ENCODE results near the gene VASH2.
A peak's percentile ranks its signal among the peaks of the same experiment; 100 is the strongest.
"Not testable (repeated sequence)": the region's sequence is repeated elsewhere in the genome, so short reads cannot be mapped to it uniquely, and the experiment has no call there.

VASH2 gene

DNA sequence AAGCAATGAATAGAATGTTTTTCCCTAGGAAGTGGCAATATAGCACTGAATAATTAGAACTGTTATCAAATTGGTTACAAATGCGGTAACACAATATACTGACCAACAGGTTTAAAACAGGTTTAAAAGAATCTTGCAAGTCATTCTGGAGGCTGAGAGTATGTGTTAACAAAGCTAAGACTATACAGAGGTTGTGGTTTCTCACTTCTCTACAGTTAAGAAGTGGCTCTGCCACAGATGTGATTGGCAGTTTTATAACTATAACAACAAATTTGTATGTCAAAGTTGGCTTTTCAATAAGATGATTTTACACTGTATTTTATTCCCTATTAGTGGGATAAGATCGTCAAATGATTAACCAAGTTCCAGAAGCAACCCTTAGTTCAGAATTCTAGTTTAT is 58.2 kb downstream of the VASH2 start:
- WGBS, 2 experiments (ENCODE audit: insufficient coverage in 2 of 2), result 100% methylated on average over 1 of the region's 2 CpGs; no CpG with 5 or more reads in 1 of the 2 experiments
- H3K9me3 ChIP-seq (ENCODE audit: control insufficient read depth, low read length), result no peaks in the 10 kb centered on the region
- H3K4me1 ChIP-seq (ENCODE audit: control insufficient read depth, insufficient read depth, low read length, poor library complexity, severe bottlenecking), result no peaks in the 10 kb centered on the region
- H3K27ac ChIP-seq (ENCODE audit: low read depth, low read length, severe bottlenecking), result no peak overlapping the region
- H3K4me3 ChIP-seq (ENCODE audit: extremely low read depth, insufficient read depth, low read length, poor library complexity, severe bottlenecking), result no peak overlapping the region
- H3K36me3 ChIP-seq (ENCODE audit: control insufficient read depth, insufficient read depth, low read length), result peaks cover 60% of the 10 kb centered on the region

DNA sequence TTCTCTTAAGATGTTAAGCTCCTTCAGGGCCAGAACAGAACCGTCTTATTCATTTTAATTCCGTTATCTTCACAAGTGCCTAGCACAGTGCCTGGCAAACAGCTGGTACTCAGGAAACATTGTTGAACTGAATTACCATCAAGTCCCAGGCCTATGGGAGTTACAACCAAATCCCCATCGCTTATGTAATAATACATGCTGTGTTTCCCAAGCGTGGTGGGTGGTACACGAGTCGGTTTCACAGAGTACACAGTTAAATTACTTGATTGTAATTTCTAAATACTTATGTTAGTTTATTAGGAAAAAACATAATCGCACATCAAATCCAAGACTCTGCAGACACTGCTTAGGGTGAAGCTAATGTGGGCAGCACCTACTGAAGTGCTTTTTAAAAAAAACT is 64.3 kb downstream of the VASH2 start:
- peak overlapping the region; percentile 78 for H3K27ac ChIP-seq (ENCODE audit: low read depth, low read length, severe bottlenecking)
- peak overlapping the region; percentile 66 for H3K4me3 ChIP-seq (ENCODE audit: extremely low read depth, insufficient read depth, low read length, poor library complexity, severe bottlenecking)
- H3K4me1 ChIP-seq (ENCODE audit: control insufficient read depth, insufficient read depth, low read length, poor library complexity, severe bottlenecking), result no peaks in the 10 kb centered on the region
- H3K9me3 ChIP-seq (ENCODE audit: control insufficient read depth, low read length), result no peaks in the 10 kb centered on the region
- WGBS, 2 experiments (ENCODE audit: insufficient coverage in 2 of 2), result 76 to 79% methylated on average over 2 of the region's 7 CpGs
- H3K36me3 ChIP-seq (ENCODE audit: control insufficient read depth, insufficient read depth, low read length), result peaks cover 22% of the 10 kb centered on the region

DNA sequence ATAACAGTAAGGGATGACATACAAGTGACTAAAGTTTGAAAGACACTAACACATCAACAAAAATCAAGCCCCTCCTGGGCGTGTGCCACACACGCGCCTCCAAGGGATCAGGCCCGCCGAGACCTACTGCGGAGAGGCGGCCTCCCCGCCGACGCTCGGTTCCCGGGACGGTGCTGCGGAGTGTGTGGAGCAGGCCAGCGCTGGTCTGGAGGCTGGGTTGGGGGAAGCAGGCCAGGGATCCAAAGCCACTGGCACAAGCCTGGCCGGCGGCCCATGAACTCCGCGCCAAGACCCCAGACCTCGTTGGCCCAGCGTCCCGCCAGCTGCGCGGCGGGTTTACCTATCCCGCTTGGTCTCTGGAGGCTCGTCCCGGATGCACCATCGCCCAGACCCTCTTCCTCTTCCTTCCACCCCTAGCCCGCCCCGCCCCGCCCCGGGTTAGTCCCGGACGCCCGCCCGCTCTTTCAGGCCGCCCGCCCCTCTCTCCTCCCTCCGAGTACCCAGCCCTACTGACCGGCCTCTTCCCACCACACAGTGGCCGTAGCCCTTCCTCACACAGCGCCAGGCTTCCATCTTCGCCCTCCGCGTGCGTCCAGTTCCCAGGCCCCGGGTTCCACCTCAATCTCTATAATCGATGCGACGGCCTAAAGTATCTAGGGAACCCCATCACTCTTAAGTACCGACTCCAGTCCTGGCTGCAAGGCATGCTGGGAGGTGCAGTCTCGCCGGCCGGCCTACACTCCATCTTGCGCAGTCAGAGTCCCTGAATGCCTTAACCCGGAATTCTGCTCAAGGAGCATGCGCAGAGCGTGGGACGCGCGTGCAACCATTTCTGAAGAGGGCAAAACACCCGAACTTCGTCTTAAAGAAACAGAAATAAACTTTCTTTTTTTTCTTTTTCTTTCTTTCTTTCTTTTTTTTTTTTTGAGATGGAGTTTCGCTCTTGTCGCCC is 65.0 kb downstream of the VASH2 start, which contains the start of gene ANGEL2:
ANGEL2 (minus strand) TSS at position 769 of the 952 bp plus-strand sequence; CDS start at position 573, 196 bp downstream.
- Histone ChIP-seq H3K4me3 (ENCODE audit: extremely low read depth, insufficient read depth, low read length, poor library complexity, severe bottlenecking) (peak within 1 kb of the TSS; percentile 66), H3K4me1 (ENCODE audit: control insufficient read depth, insufficient read depth, low read length, poor library complexity, severe bottlenecking) (no peaks in the 10 kb centered on the region), H3K36me3 (ENCODE audit: control insufficient read depth, insufficient read depth, low read length) (peaks cover 22% of the 10 kb centered on the region), H3K27ac (ENCODE audit: low read depth, low read length, severe bottlenecking) (peak within 1 kb of the TSS; percentile 78), H3K9me3 (ENCODE audit: control insufficient read depth, low read length) (no peaks in the 10 kb centered on the region)
- 0 to 1% methylated on average over 38 to 44 of the region's 66 CpGs for WGBS, 2 experiments (ENCODE audit: insufficient coverage in 2 of 2)

DNA sequence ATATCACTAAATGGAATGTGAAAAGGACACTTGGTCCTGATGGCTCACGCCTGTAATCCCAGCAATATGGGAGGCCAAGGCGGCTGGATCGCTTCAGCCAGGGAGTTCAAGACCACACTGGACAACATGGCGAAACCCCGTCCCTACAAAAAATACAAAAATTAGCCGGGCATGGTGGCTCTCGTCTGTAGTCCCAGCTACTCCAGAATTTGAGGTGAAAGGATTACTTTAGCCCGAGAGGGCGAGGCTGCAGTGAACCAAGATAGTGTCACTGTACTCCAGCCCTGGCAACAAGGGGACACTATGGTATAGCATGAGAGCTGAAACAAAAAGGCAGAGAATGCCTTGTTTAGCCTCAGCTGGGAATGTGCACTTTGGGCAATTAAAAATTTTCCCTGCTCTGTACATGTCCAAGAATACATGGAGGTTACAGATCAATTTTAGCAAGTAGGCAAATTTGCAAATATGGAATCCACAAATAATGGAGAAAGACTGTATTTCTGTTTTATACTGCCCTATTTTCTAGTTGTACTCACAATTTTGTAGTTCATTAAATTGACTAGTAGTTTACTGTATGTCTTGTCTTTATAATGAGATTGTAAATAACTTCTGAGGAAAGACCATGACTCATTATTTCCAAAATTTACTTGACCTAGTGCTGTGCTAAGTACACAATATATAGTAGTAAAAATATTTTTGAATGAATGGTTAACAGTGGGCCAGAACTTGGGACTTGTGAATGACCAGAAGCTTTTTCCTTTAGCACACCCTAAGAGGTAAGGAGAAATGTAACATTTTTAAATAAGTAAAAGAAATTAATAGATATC is 67.3 kb downstream of the VASH2 start:
- Histone ChIP-seq H3K9me3 (ENCODE audit: control insufficient read depth, low read length) (no peaks in the 10 kb centered on the region), H3K36me3 (ENCODE audit: control insufficient read depth, insufficient read depth, low read length) (peaks cover 7% of the 10 kb centered on the region), H3K4me3 (ENCODE audit: extremely low read depth, insufficient read depth, low read length, poor library complexity, severe bottlenecking) (no peak overlapping the region), H3K27ac (ENCODE audit: low read depth, low read length, severe bottlenecking) (no peak overlapping the region), H3K4me1 (ENCODE audit: control insufficient read depth, insufficient read depth, low read length, poor library complexity, severe bottlenecking) (no peaks in the 10 kb centered on the region)
- 86 to 98% methylated on average over 9 of the region's 9 CpGs for WGBS, 2 experiments (ENCODE audit: insufficient coverage in 2 of 2)

DNA sequence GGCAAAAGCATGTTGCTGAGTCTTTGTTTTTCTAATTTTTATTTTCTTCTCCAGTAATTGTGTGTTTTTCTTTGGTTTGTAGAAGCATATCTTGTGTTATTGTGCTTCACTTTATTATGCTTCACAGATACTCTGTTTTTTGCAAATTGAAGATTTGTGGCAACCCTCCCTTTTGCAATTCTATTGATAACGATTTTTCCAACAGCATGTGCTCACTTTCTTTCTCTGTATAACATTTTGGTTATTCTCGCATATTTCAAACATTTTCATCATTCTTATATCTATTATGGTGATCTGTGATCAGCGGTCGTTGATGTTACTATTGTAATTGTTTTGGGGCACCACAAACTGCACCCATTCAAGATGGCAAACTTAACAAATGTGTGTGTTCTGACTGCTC is 69.1 kb downstream of the VASH2 start:
- WGBS, 2 experiments (ENCODE audit: insufficient coverage in 2 of 2), result 67% methylated on average over 1 of the region's 4 CpGs; no CpG with 5 or more reads in 1 of the 2 experiments
- H3K9me3 ChIP-seq (ENCODE audit: control insufficient read depth, low read length), result no peaks in the 10 kb centered on the region
- H3K36me3 ChIP-seq (ENCODE audit: control insufficient read depth, insufficient read depth, low read length), result no peaks in the 10 kb centered on the region
- H3K4me3 ChIP-seq (ENCODE audit: extremely low read depth, insufficient read depth, low read length, poor library complexity, severe bottlenecking), result no peak overlapping the region
- H3K27ac ChIP-seq (ENCODE audit: low read depth, low read length, severe bottlenecking), result no peak overlapping the region
- no peaks in the 10 kb centered on the region for H3K4me1 ChIP-seq (ENCODE audit: control insufficient read depth, insufficient read depth, low read length, poor library complexity, severe bottlenecking)

DNA sequence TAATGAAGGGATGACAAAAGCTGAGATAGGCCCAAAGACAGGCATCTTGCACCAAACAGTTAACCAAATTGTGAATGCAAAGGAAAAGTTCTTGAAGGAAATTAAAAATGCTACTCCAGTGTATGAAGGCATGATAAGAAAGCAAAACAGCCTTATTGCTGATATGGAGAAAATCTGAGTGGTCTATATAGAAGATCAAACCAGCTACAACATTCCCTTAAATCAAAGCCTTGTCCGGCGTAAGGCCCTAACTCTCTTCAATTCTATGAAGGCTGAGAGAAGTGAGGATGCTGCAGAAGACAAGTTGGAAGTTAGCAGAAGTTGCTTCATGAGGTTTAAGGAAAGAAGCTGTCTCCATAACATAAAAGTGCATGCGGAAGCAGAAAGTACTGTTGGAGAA is 69.7 kb downstream of the VASH2 start:
- Histone ChIP-seq H3K27ac (ENCODE audit: low read depth, low read length, severe bottlenecking) (no peak overlapping the region), H3K4me3 (ENCODE audit: extremely low read depth, insufficient read depth, low read length, poor library complexity, severe bottlenecking) (no peak overlapping the region), H3K4me1 (ENCODE audit: control insufficient read depth, insufficient read depth, low read length, poor library complexity, severe bottlenecking) (no peaks in the 10 kb centered on the region), H3K36me3 (ENCODE audit: control insufficient read depth, insufficient read depth, low read length) (no peaks in the 10 kb centered on the region), H3K9me3 (ENCODE audit: control insufficient read depth, low read length) (no peaks in the 10 kb centered on the region)
- 100% methylated on average over 3 of the region's 3 CpGs; no CpG with 5 or more reads in 1 of the 2 experiments for WGBS, 2 experiments (ENCODE audit: insufficient coverage in 2 of 2)

DNA sequence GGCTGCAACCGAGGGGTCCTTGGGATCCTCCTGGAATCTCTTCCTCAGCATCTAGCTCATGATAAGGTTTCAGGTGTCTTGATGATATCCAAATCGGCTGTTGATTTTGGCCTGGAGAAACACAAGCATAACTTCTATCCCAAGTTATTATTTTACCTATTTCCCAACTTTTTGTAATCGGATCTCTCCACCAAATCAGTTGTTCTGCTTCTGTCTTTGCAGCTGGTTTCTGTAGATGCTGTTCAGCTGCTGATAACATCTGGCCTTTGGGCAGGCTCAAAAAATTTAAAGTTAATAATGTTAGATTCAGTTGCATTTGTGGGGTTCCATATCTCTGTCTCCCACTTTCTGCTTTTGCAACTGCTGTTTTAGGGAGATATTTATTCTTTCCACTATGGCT is 76.7 kb downstream of the VASH2 start:
- H3K27ac ChIP-seq (ENCODE audit: low read depth, low read length, severe bottlenecking); H3K9me3 ChIP-seq (ENCODE audit: control insufficient read depth, low read length); H3K4me1 ChIP-seq (ENCODE audit: control insufficient read depth, insufficient read depth, low read length, poor library complexity, severe bottlenecking); H3K4me3 ChIP-seq (ENCODE audit: extremely low read depth, insufficient read depth, low read length, poor library complexity, severe bottlenecking); H3K36me3 ChIP-seq (ENCODE audit: control insufficient read depth, insufficient read depth, low read length): not testable (repeated sequence)
- 70 to 100% methylated on average over 1 to 2 of the region's 3 CpGs for WGBS, 2 experiments (ENCODE audit: insufficient coverage in 2 of 2)

DNA sequence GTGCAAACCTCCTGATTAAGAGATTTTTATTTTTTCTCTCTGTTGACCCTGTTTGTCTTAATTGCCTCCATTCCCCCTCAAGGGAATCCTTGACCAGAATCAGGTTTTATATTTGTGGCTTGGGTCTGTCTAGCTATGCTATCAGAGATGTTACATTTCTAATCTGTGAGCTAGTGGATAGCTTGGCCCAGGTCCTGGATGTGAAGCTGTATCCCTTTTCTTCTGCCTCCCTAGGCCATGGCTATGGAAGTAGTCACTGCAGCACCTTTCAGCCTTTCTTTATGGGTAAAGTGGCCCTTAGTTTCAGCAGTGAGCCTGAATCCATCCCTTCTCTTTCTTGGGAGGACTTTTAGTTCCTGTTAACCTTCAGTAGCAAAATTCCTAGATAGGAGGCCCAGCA is 82.3 kb downstream of the VASH2 start:
- Histone ChIP-seq H3K4me1 (ENCODE audit: control insufficient read depth, insufficient read depth, low read length, poor library complexity, severe bottlenecking) (no peaks in the 10 kb centered on the region), H3K9me3 (ENCODE audit: control insufficient read depth, low read length) (no peaks in the 10 kb centered on the region), H3K4me3 (ENCODE audit: extremely low read depth, insufficient read depth, low read length, poor library complexity, severe bottlenecking) (no peak overlapping the region), H3K27ac (ENCODE audit: low read depth, low read length, severe bottlenecking) (no peak overlapping the region), H3K36me3 (ENCODE audit: control insufficient read depth, insufficient read depth, low read length) (no peaks in the 10 kb centered on the region)

DNA sequence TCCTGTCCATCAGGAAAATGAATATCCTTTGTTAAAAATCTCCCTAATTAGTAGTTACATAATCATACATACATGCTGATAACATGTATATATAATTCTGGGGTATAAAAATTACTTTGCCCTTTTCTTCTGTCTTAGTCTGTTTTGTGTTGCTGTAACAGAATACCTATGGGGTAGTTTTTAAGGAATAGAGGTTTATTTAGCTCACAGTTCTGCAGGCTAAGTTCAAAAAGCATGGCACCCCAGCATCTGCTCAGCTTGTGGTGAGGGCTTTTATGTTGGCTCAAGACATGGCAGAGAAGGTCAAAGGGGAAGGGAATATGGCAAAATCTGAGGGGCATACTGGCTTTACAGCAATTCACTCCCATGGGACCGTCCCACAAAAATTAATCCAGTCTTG is 84.4 kb downstream of the VASH2 start:
- no peaks in the 10 kb centered on the region for H3K9me3 ChIP-seq (ENCODE audit: control insufficient read depth, low read length)
- H3K4me3 ChIP-seq (ENCODE audit: extremely low read depth, insufficient read depth, low read length, poor library complexity, severe bottlenecking), result no peak overlapping the region
- H3K27ac ChIP-seq (ENCODE audit: low read depth, low read length, severe bottlenecking), result no peak overlapping the region
- 100% methylated on average over 1 of the region's 1 CpG; no CpG with 5 or more reads in 1 of the 2 experiments for WGBS, 2 experiments (ENCODE audit: insufficient coverage in 2 of 2)
- no peaks in the 10 kb centered on the region for H3K4me1 ChIP-seq (ENCODE audit: control insufficient read depth, insufficient read depth, low read length, poor library complexity, severe bottlenecking)
- no peaks in the 10 kb centered on the region for H3K36me3 ChIP-seq (ENCODE audit: control insufficient read depth, insufficient read depth, low read length)

DNA sequence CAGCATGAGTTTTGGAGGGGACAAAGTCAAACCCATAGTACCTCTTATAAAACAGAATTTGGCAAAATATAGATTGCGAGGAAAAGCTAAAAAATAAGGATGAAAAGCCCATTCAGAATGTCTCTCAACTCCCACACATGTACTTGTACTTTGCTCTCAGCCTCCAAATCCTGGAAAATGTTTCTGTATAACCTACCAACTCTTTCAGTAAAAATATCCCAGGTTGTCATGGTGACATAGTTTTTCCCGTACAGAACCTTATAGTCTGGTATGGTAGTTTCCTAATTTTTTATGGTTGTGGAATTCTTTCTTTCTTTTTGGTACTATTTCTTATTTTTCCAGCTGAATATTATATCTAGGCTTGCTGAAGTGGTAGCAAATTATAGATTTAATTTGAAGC is 85.2 kb downstream of the VASH2 start:
- Histone ChIP-seq H3K36me3 (ENCODE audit: control insufficient read depth, insufficient read depth, low read length) (no peaks in the 10 kb centered on the region), H3K27ac (ENCODE audit: low read depth, low read length, severe bottlenecking) (no peak overlapping the region), H3K9me3 (ENCODE audit: control insufficient read depth, low read length) (no peaks in the 10 kb centered on the region), H3K4me3 (ENCODE audit: extremely low read depth, insufficient read depth, low read length, poor library complexity, severe bottlenecking) (no peak overlapping the region), H3K4me1 (ENCODE audit: control insufficient read depth, insufficient read depth, low read length, poor library complexity, severe bottlenecking) (no peaks in the 10 kb centered on the region)
- 80% methylated on average over 1 of the region's 2 CpGs; no CpG with 5 or more reads in 1 of the 2 experiments for WGBS, 2 experiments (ENCODE audit: insufficient coverage in 2 of 2)
